BJ (cell line): Measurements from ENCODE around the gene AQP12B. TPM values are rescaled to one million over a fixed set of nuclear protein-coding genes. Genes with fewer than 3 reads are reported as not detected.

Experiments used
- CTCF ChIA-PET: fragments of 350-600 bp; formaldehyde crosslinking; extraction: SDS; loops from one replicate; lab custom pipeline; 2021; ENCODE audit warnings: antibody characterized with exemption, inconsistent platforms; lab: Yijun Ruan, JAX
- POLR2A ChIA-PET: fragments of 300-600 bp; sonication (Branson Sonifier 250); formaldehyde crosslinking; extraction: SDS; loops from one replicate; lab custom pipeline; 2021; ENCODE audit warnings: antibody characterized with exemption; lab: Charles Lee
- DNase-seq: peaks from one replicate; pipeline ENCODE4 v3.0.0-alpha.2; 2011; ENCODE audit warnings: low read depth
- H3K27me3 ChIP-seq: 2 replicates; pipeline ENCODE4 v1.6.0; 2011; ENCODE audit warnings: low read length; ENCODE audit not compliant: control insufficient read depth, insufficient read depth
- H3K36me3 ChIP-seq: 2 replicates; pipeline ENCODE4 v1.5.1; 2011; ENCODE audit warnings: low read length; ENCODE audit not compliant: control insufficient read depth, insufficient read depth
- H3K4me3 ChIP-seq: 2 replicates; pipeline ENCODE4 v1.5.1; 2011; ENCODE audit warnings: low read depth, mild to moderate bottlenecking, control low read depth, low read length
- CTCF ChIP-seq: IDR thresholded peaks from 2 replicates; pipeline ENCODE4 v1.5.1; 2011; ENCODE audit warnings: low read depth, mild to moderate bottlenecking, control low read depth, inconsistent platforms, low read length, moderate library complexity; ENCODE audit not compliant: insufficient read depth
- polyA plus RNA-seq: library from polyadenylated mRNA; depleted of rRNA; stranded (reverse); fragments of >200 nt; gene quantifications from 2 replicates; pipeline ENCODE4 v1.2.3, GENCODE V29; 2011

The AQP12B gene
- polyA plus RNA-seq, 1 experiment = not detected

- ChIA-PET POLR2A (no interaction called here), CTCF (interaction anchor here (1.5 to 1.7 kb wide), 2 partner anchors 21 to 194 kb away, joined by 4 to 5 read pairs; no protein-coding TSS in a partner anchor)
- TF ChIP-seq CTCF = no peak
- no peak overlapping the region for H3K4me3 ChIP-seq
- no peaks in the 10 kb centered on the region for H3K36me3 ChIP-seq
- H3K27me3 ChIP-seq = peaks cover 12% of the 10 kb centered on the region
- DNase-seq = no peak
These were observed 25.8 kb upstream of the AQP12B start for GRCh38 chr2:240708457-240708856.

GRCh38 chr2:240707821-240708220, 25.1 kb upstream of the AQP12B start:
- no peak overlapping the region for H3K4me3 ChIP-seq
- peaks cover 12% of the 10 kb centered on the region for H3K27me3 ChIP-seq
- CTCF ChIA-PET = interaction anchor here (1.5 to 1.7 kb wide), 2 partner anchors 21 to 194 kb away, joined by 4 to 5 read pairs; no protein-coding TSS in a partner anchor
- TF ChIP-seq CTCF = no peak
- DNase-seq = no peak
- POLR2A ChIA-PET = no interaction called here
- no peaks in the 10 kb centered on the region for H3K36me3 ChIP-seq

- no peak for DNase-seq
- H3K27me3 ChIP-seq = peaks cover 12% of the 10 kb centered on the region
- POLR2A ChIA-PET = no interaction called here
- H3K36me3 ChIP-seq = no peaks in the 10 kb centered on the region
- CTCF ChIA-PET = interaction anchor here (1.7 kb wide), 1 partner anchor 193 kb away, joined by 5 read pairs; no protein-coding TSS in a partner anchor
- no peak for TF ChIP-seq CTCF
- no peak overlapping the region for H3K4me3 ChIP-seq
These were observed 24.5 kb upstream of the AQP12B start for GRCh38 chr2:240707043-240707756.

- Histone ChIP-seq H3K36me3 (no peaks in the 10 kb centered on the region), H3K4me3 (no peak overlapping the region), H3K27me3 (peaks cover 12% of the 10 kb centered on the region)
- no peak for DNase-seq
- CTCF ChIA-PET = interaction anchor here (1.0 kb wide), 1 partner anchor 191 kb away, joined by 4 read pairs; no protein-coding TSS in a partner anchor
- no peak for TF ChIP-seq CTCF
- POLR2A ChIA-PET = no interaction called here
These were observed 22.6 kb upstream of the AQP12B start for GRCh38 chr2:240705204-240705791.

- Histone ChIP-seq H3K4me3 (no peak overlapping the region), H3K36me3 (no peaks in the 10 kb centered on the region), H3K27me3 (peaks cover 12% of the 10 kb centered on the region)
- no peak for TF ChIP-seq CTCF
- ChIA-PET POLR2A (no interaction called here), CTCF (no interaction called here)
- DNase-seq = no peak
These were observed 22.0 kb upstream of the AQP12B start for GRCh38 chr2:240704651-240705050.
